ENCODE data around the gene ALDH4A1. TPM values are rescaled to one million over a fixed set of nuclear protein-coding genes. Genes with fewer than 3 reads are reported as not detected.
A peak's percentile ranks its signal among the peaks of the same experiment; 100 is the strongest.

Gene ALDH4A1
- total RNA-seq, 1 experiment from 2014 or later: 26.1 TPM

GRCh38 chr1:18903291-18903756 lies 969 bp upstream of the ALDH4A1 start:
- TF ChIP-seq CTCF (conservative IDR thresholded peaks at IDR 0.05): no peak
- Histone ChIP-seq H2BK15ac (ENCODE audit: low read depth, low read length) (no peak overlapping the region), H2BK20ac (ENCODE audit: low read depth, low read length, poor library complexity, severe bottlenecking) (no peak overlapping the region), H3K27me3 (ENCODE audit: insufficient read depth, low read length) (no peaks in the 10 kb centered on the region), H2BK120ac (ENCODE audit: low read depth, low read length, poor library complexity, severe bottlenecking) (no peak overlapping the region), H3K4me1 (ENCODE audit: insufficient read depth, low read length) (no peaks in the 10 kb centered on the region), H3K14ac (ENCODE audit: insufficient read depth, low read length) (peak overlapping the region; percentile 71; the same call in 1 of the 2 replicates), H3T11ph (ENCODE audit: low read length) (no peak overlapping the region), H3K9ac (ENCODE audit: extremely low read depth, insufficient read length, low read length) (peak overlapping the region; percentile 10), H3K4ac (ENCODE audit: low read depth, low read length) (no peak overlapping the region), H2AK5ac (ENCODE audit: insufficient read length, low read length) (no peak overlapping the region), H4K5ac (ENCODE audit: insufficient read length, low read depth, low read length) (no peak overlapping the region), H3K23me2 (ENCODE audit: insufficient read length, low read depth, low read length, poor library complexity, severe bottlenecking) (peaks cover 4% of the 10 kb centered on the region), H3K79me2 (ENCODE audit: insufficient read depth, low read length) (no peaks in the 10 kb centered on the region), H2AFZ (ENCODE audit: low read length) (no peak overlapping the region), H4K20me1 (ENCODE audit: control insufficient read depth, insufficient read depth, insufficient read length) (no peaks in the 10 kb centered on the region), H4K8ac (replicated peaks; ENCODE audit: insufficient read length, low read depth, low read length) (no peak overlapping the region), H3K4me2 (ENCODE audit: insufficient read depth, insufficient read length, low read length) (peak overlapping the region; percentile 61), H4K91ac (ENCODE audit: insufficient read length, low read depth, low read length) (no peak overlapping the region), H3K18ac (ENCODE audit: insufficient read length, low read depth, low read length) (no peak overlapping the region), H3K56ac (ENCODE audit: insufficient read length, low read depth, low read length) (no peak overlapping the region), H2BK5ac (ENCODE audit: insufficient read length, low read length) (no peak overlapping the region), H3K9me3 (ENCODE audit: control insufficient read depth, low read depth, low read length) (no peaks in the 10 kb centered on the region), H3K23ac (ENCODE audit: insufficient read length, low read depth, low read length) (no peak overlapping the region), H2BK12ac (ENCODE audit: insufficient read length, low read depth, low read length) (no peak overlapping the region), H3K79me1 (ENCODE audit: insufficient read depth, low read depth, low read length, poor library complexity, severe bottlenecking) (no peaks in the 10 kb centered on the region), H3K27ac (ENCODE audit: insufficient read length, low read depth, low read length) (no peak overlapping the region)
- Mint-ChIP-seq H3K4me3 (peak overlapping the region; percentile 95 to 99), H3K36me3 (ENCODE audit: insufficient read depth in 1 of 3, low read depth in 3 of 3) (no peaks in the 10 kb centered on the region; a peak in 2 of 7 replicates), H3K4me1 (peaks cover 15 to 26% of the 10 kb centered on the region in 2 experiments), H3K27ac (peak overlapping the region in 1 of 3 experiments; percentile 40; a peak in 2 of 7 replicates), H3K9me3 (no peaks in the 10 kb centered on the region), H3K27me3 (ENCODE audit: low read depth) (peaks cover 8% of the 10 kb centered on the region)
- no CpG with 5 or more reads among the region's 8 CpGs for WGBS (ENCODE audit: extremely low coverage, insufficient read length, low lambda C conversion rate)
- DNase-seq: no peak
